ENCODE data around the gene FAM222A.

FAM222A gene

GRCh38 chr12:109818905-109819500 lies 105.4 kb downstream of the FAM222A start:
- TF ChIP-seq TSHZ2 (CRISPR knock-in tag; IDR thresholded peaks at IDR 0.05) (no peak), RARB (CRISPR knock-in tag; IDR thresholded peaks at IDR 0.05) (no peak), ZNF70 (CRISPR knock-in tag; IDR thresholded peaks at IDR 0.05) (no peak), CSRNP3 (CRISPR knock-in tag; IDR thresholded peaks at IDR 0.05) (no peak), OSR1 (CRISPR knock-in tag; IDR thresholded peaks at IDR 0.05) (no peak), CREB5 (CRISPR knock-in tag; IDR thresholded peaks at IDR 0.05; ENCODE audit: low read depth) (no peak), TOX (CRISPR knock-in tag; IDR thresholded peaks at IDR 0.05; ENCODE audit: borderline replicate concordance) (no peak)
- ATAC-seq, result peak; percentile 43; the same call in 2 of the 3 replicates

Data from SK-N-SH treated with all-trans-retinoic acid at 6 μM for 48 hours (cell line).